GM19238 (cell line): Measurements from ENCODE around the gene SCG2.
"Not testable (repeated sequence)": the region's sequence is repeated elsewhere in the genome, so short reads cannot be mapped to it uniquely, and the experiment has no call there.

Experiments used
- DNase-seq: peaks from one replicate; pipeline ENCODE4 v3.0.0; 2011; ENCODE audit warnings: low spot score; ENCODE audit not compliant: insufficient read length

SCG2 gene

DNA sequence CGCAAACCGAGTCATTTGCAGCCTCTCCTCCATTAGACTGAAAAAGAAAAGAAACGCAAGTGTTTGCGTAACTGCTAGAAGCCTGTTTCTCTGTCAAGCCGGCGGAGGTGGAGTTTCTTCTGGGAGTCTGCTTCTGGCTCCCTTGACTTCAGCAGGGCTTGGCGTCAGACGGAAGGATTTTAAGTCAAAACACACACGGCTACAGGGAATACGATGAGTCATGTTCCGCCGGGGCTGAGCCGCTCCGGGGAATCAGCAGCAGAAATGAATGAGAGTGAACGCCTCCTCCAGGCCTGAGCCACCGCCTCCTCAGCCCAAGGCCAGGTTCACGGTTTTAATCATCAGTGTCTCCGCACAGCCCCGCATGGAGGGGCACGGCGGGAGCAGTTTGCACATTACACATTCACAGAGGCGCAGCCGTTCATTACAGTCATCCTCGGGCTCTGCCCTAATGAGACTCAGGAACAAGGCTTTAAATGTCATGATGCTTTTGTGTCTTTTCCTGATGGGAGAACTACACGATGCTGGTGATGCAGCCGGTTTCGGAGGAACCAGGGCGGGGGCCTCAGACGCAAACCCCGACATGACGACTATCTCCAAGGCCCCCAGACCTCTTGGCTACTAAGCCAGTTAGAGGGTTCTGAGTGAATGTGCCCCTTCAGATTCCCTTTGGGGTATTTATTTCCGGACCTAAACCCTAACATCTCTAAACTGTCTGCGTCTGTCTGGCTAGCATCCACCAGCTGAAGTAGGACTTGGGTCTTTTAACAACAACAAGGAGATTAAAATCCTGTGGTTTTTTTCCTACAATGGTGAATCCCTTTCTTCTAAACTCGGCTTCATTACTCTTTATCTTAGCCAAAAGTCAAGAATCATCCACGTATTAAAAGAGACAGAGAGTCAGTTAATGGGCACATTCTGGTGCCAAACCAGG is 11.1 kb upstream of the SCG2 start:
- no peak for DNase-seq

DNA sequence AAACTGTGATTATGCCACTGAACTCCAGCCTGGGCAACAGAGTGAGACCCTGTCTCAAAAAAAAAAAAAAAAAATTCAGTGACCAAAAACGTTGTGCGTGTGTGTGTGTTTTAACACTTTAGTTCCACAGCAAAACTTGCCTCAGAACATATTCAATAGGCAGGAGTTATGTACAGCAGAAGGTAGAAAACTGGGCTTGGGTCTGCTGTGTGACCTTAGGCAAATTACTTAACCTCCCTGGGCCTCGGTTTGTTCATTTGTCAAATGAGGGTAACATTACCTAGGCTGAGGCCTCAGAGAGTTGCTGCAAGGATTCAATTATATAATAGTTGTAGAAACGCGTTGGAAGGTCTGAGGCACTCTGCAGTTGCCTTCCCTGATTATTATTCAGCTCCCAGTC is 10.3 kb upstream of the SCG2 start:
- no peak for DNase-seq

- DNase-seq, result no peak
These were observed 8.9 kb upstream of the SCG2 start for GRCh38 chr2:223611061-223611460.

DNA sequence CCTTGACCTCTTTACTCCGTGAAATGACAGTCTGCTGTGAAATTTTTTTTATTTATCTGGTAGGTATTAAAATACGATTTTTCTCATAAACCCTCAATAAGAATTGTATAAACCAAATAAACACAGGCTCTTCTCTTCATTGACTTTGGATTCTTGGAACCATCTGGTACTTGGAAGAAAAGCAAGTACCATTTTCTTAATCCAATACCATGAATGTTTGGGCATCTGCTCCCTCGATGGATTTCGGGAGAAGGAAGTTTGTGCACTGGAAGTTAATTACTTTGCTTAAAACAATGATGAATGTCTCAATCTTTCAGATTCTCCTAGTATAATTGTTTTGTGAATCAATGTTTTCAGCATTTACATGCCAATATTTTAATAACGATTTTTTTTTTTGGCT is 5.3 kb upstream of the SCG2 start:
- DNase-seq, result no peak

GRCh38 chr2:223606946-223607345 is 4.8 kb upstream of the SCG2 start:
- DNase-seq, result no peak

- DNase-seq, result no peak
These were observed 2.1 kb upstream of the SCG2 start for GRCh38 chr2:223604231-223604630.

DNA sequence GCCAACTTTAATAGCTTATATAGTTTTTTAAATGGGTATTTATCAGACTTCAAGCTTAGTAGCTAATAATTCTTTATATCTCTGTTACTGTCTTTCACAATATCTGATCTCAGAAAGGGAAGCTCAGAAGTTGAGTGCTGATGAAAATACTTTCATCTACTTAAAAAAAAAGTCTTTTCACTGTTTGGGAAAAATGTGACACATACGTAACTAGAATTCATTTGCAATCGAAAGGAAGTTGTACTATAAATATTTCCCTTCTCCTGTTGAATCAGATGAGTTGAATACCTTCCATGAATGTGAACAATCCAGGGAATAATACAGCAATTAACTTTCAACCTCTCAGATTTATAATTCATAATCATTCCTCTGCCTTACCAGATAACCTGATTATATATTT is 811 bp upstream of the SCG2 start:
- no peak for DNase-seq

DNA sequence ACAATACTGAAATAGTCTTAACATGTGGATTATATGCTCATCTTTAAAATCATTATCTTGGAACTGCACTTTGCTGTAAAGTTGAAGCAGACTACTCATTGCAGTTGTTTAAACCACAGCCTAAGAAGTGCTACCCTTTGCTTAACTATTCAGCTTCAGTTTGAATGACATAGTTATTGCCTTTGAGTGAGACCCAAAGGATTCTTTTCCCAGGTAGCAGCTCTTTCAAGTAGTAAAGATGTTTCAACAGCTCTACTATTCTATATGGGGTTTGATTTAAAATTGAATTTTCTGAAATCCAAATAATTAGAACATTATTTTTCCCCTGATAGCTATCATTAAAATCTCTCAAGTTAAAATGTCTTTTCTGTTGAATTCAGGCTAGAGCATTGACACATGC is 1.1 kb downstream of the SCG2 start:
- no peak for DNase-seq

- no peak for DNase-seq
These were observed 2.4 kb downstream of the SCG2 start for GRCh38 chr2:223599640-223600380.

DNA sequence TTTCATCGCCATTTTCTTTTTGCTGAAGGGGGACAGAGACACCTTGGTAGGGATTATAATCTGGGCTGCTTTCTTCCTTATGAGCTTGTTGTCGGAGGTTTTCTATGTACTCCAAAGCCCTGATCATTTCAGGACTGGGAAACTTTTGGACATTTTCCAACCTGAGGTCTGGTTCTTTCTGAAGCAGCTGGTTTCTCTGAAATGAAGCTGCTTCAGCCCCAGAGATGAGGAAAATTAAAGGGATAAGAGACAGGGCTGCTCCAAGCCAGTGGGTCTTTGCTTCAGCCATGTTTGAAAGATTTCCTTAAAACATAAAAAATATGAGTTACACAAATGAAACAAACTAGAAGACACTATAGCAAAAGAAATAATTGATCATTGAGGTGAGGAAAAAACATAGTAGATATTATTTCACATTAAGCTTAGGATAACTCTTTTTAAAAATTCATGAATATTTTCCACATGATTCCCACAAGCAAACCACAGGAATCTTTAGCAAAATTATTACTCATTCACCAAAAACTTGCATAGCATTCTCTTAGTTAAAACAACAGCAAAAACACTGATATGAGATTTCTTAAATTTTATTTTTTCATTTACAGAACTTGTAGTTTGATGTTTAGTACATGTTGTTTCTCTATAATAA is 3.0 kb downstream of the SCG2 start:
- DNase-seq, result no peak

DNA sequence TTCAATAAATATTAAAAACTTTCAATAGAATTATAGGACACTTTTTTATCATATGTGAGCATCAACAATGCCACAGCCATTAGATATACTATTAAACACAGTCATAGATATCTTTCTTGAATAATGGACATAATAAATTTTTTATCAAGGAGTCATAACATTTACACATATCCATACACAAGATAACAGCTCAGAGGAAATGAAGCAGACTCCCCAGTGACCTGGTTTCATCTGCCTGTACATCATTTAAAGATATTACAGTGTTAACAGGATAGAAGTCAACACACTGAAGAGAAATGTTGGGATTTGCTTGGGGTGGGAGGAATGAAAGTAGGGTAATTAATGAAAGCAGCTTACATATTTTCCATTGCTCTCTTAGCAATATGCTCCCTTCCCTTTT is 5.1 kb downstream of the SCG2 start:
- no peak for DNase-seq

DNA sequence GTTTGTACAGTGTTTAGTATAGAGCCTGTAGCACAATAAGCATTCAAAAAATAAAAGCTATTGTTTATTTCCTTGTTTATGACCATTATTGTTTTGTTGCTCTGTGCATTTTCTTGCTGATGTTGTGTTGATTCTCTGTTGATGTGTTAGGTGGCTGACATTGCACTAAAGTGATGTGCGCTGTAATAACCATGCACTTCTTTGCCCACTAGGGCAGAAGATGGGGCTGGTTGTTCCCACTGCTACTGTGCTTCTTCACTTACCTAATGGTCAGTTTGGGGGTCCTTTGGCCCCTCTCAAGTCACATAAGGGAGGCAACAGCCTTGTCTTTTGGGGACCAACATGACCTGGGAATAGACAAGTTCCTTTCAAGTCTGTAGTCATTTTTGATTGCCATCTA is 6.0 kb downstream of the SCG2 start:
- DNase-seq, result no peak

GRCh38 chr2:223594831-223595230 is 7.3 kb downstream of the SCG2 start:
- DNase-seq, result no peak

DNA sequence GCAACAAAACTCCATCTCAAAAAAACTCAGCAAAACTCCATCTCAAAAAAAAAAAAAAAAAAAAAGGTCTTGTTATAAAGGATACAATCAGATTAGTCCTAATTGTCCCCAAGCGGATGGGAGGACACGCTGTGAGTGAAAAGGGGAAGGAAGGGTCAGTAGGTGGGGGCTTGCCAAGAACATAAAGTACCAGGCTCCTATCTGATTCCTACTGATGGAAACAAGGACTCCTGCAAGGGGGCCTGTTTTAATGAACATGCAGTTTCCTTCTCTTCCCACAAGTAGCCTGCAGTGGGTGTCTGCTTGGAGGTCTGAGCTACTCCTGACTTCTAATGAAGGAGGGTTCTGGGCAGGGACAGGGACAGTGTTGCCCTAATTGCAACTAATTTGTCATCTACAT is 7.9 kb downstream of the SCG2 start:
- no peak for DNase-seq

DNA sequence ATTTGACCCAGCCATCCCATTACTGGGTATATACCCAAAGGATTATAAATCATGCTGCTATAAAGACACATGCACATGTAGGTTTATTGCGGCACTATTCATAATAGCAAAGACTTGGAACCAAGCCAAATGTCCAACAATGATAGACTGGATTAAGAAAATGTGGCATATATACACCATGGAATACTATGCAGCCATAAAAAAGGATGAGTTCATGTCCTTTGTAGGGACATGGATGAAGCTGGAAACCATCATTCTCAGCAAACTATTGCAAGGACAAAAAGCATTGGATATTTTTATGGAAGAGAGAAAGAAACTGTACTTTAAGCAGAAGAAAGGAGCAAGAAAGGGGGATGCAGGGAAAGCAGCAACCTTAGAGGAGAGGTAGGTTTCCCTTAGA is 9.5 kb downstream of the SCG2 start:
- DNase-seq, result not testable (repeated sequence)

- DNase-seq, result no peak
These were observed 10.6 kb downstream of the SCG2 start for GRCh38 chr2:223591596-223591995.

DNA sequence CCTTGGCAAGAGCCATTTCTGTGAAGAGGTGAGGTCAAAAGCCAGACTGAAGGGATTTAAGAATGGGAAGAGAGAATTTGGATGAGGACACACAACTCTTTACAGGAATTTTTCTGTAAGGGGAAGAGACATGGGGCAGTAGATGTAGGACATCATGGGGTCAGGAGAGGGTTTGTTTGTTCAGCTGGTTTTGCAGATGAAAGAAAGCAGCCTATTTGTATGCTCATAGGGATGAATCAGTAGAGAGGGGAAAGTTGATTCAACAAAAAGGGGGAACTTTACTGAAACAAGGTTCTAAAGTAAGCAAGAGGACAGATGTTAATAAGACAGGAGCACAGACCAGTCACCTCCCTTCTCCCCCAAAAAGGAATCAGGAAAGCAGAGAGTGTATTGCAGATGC is 11.2 kb downstream of the SCG2 start:
- no peak for DNase-seq

DNA sequence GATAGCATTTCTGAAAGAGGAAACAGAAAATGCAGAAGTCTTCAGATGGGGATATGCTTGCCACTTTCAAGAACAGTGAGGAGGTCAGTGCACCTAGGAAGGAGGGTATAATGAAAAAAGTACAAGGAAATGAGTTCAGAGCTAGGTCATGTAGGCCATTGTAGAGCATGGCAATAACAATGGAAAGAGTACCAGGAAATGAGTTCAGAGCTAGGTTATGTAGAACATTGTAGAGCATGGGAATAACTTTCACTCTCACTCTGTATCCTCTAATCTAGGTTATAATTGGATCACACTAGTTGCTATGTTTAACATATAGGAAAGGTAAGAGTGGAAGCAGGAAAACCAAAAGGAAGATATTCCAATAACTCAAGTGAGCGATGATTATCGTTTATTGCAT is 12.3 kb downstream of the SCG2 start:
- no peak for DNase-seq

DNA sequence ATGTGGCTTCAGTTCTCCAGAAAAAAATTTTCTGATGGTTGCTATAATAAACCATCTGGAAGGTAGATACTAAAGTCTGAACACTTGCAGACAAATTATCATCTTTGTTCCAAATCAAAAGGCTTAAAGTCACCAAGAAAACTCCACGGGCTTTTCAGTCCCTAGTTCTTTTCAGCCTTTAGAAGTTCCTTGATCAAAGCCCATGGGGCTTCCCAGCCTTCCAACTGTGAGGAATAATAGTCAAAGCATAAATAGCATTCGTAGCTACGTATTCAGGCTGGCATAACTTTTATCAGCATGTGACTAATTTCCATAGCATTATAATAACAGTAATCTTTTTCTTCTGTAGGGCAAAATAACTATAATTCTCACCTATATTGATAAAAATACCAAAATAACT is 13.9 kb downstream of the SCG2 start:
- no peak for DNase-seq

DNA sequence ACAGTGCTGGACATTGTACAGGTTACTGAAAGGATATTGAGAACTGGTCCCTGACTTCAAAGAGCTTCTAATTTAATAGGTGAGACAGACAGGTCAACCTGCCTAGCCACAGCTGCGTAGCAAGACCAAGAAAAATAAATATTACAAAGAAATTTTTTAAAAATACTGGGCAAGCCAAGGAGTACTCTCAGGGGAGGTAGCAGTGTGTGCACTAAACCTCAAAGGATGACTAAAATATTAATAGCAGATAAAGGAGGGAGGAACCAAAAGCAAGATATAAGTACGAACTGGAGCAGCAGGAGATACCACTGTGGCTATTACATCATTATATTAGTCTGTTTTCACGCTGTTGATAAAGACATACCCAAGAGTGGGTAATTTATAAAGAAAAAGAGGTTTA is 14.9 kb downstream of the SCG2 start:
- DNase-seq, result no peak

- no peak for DNase-seq
These were observed 15.9 kb downstream of the SCG2 start for GRCh38 chr2:223586261-223586660.

GRCh38 chr2:223585666-223586065 is 16.5 kb downstream of the SCG2 start:
- DNase-seq, result no peak
